GM18909 (cell line): Measurements from ENCODE around the gene RABGAP1L.
A peak's percentile ranks its signal among the peaks of the same experiment; 100 is the strongest.
"Not testable (repeated sequence)": the region's sequence is repeated elsewhere in the genome, so short reads cannot be mapped to it uniquely, and the experiment has no call there.

Experiments used
- ATAC-seq: cut with Tn5 transposase; IDR thresholded peaks from one replicate; pipeline ENCODE4 v1.9.1; 2021; ENCODE audit warnings: mild to moderate bottlenecking; ENCODE audit not compliant: unreplicated experiment, poor library complexity

The RABGAP1L gene

GRCh38 chr1:174286042-174286441, 126.7 kb downstream of the RABGAP1L start:
- ATAC-seq: no peak

- ATAC-seq: no peak
These were observed 130.5 kb downstream of the RABGAP1L start for GRCh38 chr1:174289644-174290310.

DNA sequence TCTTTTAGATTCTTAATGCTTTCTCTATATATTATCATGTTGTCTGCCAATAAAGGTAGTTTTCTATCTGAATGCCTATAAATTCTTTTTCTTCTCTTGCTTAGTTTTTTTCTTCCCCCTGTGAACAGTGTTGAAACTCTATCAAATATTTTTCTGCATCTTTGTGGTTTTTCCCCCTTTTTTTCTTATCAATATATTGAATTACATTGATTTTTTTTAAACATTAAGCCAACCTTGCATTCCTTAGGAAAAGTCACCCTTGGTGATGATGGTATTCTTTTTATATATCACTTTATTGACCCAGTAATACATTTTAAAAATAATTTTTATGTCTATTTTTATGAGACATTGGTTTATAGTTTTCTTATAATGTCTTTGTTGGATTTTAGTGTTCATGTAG, 131.7 kb downstream of the RABGAP1L start:
- ATAC-seq: no peak

DNA sequence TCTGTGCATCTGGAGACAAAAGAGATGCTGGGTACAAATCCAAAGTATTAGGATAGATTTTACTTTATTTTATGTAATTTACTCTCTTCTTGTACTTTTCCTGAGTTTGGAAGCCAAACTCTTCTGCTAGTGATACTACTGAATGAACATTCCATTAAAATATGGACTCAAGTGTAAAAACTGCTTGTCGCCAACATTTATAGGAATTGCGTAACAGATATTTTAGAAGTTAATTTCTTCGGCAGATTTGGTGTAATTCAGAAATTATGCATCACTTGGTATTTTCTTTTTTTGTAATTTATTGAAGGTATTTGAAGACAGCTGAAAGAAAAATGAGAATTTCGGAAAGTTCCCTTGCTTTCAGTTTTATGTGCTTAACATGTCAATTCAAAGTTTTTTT, 137.0 kb downstream of the RABGAP1L start:
- ATAC-seq: no peak

DNA sequence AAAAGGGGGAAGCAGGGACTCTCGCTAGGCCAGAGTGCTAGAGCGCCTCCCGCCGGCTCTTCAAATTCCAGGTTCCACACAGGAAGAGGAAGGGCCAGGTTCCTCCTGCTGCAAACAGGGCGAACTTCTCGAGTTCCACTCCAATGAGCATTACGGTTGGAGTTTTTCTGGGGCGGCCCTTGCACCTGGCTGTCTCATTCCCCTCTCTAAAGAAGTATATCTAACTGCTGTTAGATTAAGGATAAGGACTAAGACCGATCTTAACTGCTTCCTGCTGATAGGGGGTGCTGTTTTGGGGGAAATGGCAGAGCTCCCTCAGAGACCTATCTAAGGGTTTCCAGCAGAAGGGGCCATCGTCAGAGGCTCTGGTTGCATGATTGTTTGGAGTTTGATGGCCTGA, 138.0 kb downstream of the RABGAP1L start:
- no peak for ATAC-seq

- ATAC-seq: no peak
These were observed 142.2 kb downstream of the RABGAP1L start for GRCh38 chr1:174301295-174302077.

- no peak for ATAC-seq
These were observed 149.3 kb downstream of the RABGAP1L start for GRCh38 chr1:174308604-174309003.

- ATAC-seq: no peak
These were observed 150.2 kb downstream of the RABGAP1L start for GRCh38 chr1:174309490-174309889.

DNA sequence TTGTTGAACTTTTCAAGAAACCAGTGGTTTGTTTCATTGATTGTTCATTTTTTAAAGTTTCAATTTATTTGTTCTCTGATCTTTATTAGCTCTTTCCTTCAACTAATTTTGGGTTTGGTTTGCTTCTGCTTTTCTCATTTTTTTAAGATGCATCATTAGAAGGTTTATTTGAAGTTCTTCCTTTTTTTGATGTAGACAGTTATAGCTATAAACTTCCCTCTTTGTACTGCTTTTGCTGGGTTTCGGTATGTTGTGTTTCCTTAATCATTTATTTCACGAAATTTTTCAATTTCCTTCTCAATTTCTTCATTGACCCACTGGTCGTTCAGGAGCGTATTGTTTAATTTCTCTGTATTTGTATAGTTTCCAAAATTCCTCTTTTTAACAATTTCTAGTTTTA, 155.1 kb downstream of the RABGAP1L start:
- no peak for ATAC-seq

- ATAC-seq: no peak
These were observed 155.9 kb downstream of the RABGAP1L start for GRCh38 chr1:174315239-174315638.

- not testable (repeated sequence) for ATAC-seq
These were observed 161.6 kb downstream of the RABGAP1L start for GRCh38 chr1:174320897-174321296.

- ATAC-seq: no peak
These were observed 163.0 kb downstream of the RABGAP1L start for GRCh38 chr1:174322202-174322862.

DNA sequence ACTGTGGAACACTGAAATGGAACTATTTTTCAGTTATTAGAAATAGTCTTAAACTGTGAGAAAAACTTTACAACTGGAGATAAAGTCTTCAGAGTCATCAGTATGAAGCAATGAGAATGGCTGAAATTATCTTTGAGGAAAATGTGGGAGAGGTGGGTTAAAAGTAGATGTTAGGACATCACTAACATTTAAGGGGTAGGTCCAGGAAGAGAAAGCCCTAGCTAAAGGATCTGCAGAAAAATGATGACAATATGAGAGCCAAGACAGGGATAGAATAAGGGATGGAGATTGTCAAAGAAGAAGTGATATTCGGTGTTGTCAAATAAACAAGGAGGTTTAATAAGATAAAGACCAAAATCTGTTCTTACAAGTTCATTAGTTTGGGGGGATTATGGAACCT, 165.2 kb downstream of the RABGAP1L start:
- no peak for ATAC-seq

GRCh38 chr1:174324939-174325338, 165.6 kb downstream of the RABGAP1L start:
- no peak for ATAC-seq

DNA sequence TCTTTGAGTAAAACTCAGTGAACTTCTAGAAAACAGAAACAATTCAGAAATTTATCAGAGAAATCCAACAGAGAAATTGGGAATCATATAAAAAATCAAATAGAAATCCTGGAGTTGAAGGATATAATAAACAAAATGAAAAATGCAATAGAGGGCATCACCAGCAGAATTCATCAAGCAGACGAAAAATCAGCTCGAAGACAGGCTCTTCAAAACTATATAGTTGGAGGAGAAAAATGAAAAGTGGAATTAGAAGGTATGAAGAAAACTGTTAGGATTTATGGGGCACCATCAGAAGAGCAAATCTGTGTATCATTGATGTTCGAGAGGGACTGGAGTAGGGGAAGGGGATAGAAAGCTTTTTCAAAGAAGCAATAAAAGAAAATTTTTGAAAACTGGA, 167.0 kb downstream of the RABGAP1L start:
- no peak for ATAC-seq

DNA sequence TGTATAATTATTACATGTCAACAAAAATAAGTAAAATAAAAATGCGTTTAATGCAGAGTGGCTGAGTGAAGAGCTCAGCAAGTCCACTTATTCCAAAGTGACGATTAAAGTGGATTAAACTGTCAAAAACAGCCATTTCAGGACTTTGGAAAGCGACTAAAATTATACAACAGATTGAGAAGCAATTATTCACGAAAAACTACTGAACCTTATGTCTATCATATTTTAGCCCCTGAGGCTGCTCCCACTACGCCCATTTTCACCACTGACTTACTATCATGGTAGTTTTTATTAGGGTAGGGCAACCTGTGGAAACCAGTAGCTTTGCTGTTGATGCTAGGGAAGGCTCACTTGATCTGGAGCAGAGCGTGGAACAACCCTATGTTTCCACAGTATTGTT, 174.1 kb downstream of the RABGAP1L start:
- no peak for ATAC-seq

DNA sequence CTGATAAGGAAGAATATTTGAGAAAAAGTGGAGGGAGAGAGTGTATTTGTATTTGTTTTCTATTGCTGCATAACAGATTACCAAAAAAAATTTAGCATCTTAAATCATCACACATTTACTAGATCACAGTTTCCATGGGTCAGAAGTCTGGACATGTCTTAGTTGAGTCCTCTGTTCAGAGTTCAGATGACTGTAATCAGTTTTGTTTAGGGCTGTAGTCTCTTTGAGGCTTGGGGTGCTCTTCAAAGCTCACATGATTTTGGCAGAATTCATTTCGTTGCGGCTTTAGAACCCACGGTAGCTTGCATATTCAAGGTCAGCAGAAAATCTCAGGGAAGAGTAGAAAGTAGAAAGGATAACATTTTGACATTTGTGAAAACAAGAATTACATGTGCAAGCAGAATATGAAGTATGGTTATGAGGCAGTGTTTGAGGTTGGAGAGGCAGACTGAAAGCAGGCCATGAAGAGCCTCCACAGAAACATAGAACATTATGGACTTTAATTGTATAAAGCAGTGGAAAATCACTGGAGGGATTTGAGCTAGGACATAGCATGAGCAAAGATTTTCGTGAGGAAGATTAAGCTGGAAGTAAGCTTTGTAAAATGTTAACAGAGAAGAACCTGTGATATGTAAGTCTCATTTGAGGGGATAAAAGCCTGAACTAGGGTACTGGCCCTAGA, 177.8 kb downstream of the RABGAP1L start:
- ATAC-seq: no peak

DNA sequence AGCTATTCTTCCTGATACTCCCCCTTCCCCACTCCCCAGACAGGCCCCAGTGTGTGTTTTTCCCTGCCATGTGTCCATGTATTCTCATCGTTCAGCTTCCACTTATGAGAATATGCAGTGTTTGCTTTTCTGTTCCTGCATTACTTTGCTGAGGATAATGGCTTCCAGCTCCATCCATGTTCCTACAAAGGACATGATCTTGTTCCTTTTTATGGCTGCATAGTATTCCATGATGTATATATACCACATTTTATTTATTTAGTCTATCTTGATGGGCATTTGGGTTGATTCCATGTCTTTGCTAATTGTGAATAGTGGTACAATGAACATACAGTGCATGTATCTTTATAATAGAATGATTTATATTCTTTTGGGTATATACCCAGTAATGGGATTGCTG, 181.1 kb downstream of the RABGAP1L start:
- ATAC-seq: not testable (repeated sequence)

GRCh38 chr1:174344162-174344561, 184.8 kb downstream of the RABGAP1L start:
- ATAC-seq: peak; percentile 45

DNA sequence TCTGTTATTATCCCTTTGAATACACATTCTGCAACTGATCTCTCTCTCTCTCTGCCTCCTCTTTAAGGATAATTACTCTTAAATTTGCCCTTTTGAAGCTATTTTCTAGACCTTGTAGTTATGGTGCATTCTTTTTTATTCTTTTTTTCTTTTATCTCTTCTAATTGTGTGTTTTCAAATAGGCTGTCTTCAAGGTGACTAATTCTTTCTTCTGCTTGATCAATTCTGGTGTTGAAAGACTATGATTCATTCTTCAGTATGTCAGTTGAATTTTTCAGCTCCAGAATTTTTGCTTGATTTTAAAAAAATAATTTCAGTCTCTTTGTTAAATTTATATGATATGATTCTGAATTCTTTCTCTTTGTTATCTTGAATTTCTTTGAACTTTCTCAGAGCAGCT, 192.8 kb downstream of the RABGAP1L start:
- no peak for ATAC-seq
